SK-N-MC (cell line): ENCODE data around the gene RGS5.

Experiments
- DNase-seq: peaks from one replicate; pipeline ENCODE4 v3.0.0-alpha.2; 2011; ENCODE audit warnings: low read depth, low spot score
- H3K27ac ChIP-seq: fragments of 200-600 bp; sonication (generic); 2 replicates; pipeline ENCODE4 v1.5.1; 2016; ENCODE audit warnings: mixed run types
- H3K36me3 ChIP-seq: fragments of 200-600 bp; sonication (generic); 2 replicates; pipeline ENCODE4 v1.6.1; 2017; ENCODE audit warnings: antibody characterized with exemption, low read length, mixed read lengths; ENCODE audit not compliant: insufficient read depth
- H3K4me3 ChIP-seq: fragments of 200-600 bp; sonication (generic); 2 replicates; pipeline ENCODE4 v1.5.1; 2016
- H3K9ac ChIP-seq: fragments of 200-600 bp; sonication (generic); 2 replicates; pipeline ENCODE4 v1.8.0; 2017; ENCODE audit warnings: mixed run types, mixed read lengths; ENCODE audit not compliant: insufficient read length
- H3K9me3 ChIP-seq: fragments of 200-600 bp; sonication (generic); 2 replicates; pipeline ENCODE4 v1.6.1; 2017; ENCODE audit warnings: low read depth, mild to moderate bottlenecking, antibody characterized with exemption, low read length, moderate library complexity, mixed read lengths
- EZH2 ChIP-seq: fragments of 200-600 bp; sonication (generic); IDR thresholded peaks from one replicate; pipeline ENCODE4 v1.6.1; 2017; ENCODE audit warnings: antibody characterized with exemption
- FOXP2 ChIP-seq: optimal IDR thresholded peaks from 2 replicates; pipeline ENCODE3; 2011; ENCODE audit warnings: mild to moderate bottlenecking, moderate library complexity; ENCODE audit not compliant: insufficient read depth; ENCODE audit errors: extremely low read length, control extremely low read depth
- POLR2AphosphoS5 ChIP-seq: IDR thresholded peaks from 2 replicates; pipeline ENCODE4 v1.6.1; 2012; ENCODE audit warnings: mild to moderate bottlenecking, low read depth, low read length, borderline replicate concordance

The RGS5 gene

GRCh38 chr1:163093579-163093978 is 109.1 kb downstream of the RGS5 start:
- Histone ChIP-seq H3K9ac (no peak overlapping the region), H3K4me3 (no peak overlapping the region), H3K9me3 (no peaks in the 10 kb centered on the region), H3K27ac (no peak overlapping the region), H3K36me3 (no peaks in the 10 kb centered on the region)
- TF ChIP-seq FOXP2 (no peak), EZH2 (no peak), POLR2AphosphoS5 (no peak)
- no peak for DNase-seq

DNA sequence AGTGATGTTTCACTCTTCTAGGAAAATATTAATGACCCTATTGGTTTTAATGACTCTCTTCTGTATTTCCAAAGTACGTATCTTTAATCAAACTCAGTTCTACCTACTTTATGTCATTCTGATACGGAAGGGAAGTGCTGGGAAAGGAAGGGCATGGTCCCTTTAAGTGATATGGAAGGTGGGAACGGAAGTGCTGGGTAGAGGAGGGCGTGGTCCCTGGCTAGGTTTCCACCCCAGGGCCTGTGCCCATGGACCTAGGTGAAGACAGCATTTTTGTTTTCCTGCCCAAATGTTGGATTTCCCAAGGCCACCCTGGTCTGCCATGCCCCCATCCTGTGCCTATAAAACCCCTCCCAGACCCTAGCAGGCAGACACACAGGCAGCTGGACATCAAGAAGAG is 109.5 kb downstream of the RGS5 start:
- no peak for TF ChIP-seq POLR2AphosphoS5
- no peaks in the 10 kb centered on the region for H3K9me3 ChIP-seq
- DNase-seq, result no peak
- no peak overlapping the region for H3K9ac ChIP-seq
- H3K36me3 ChIP-seq, result no peaks in the 10 kb centered on the region
- no peak overlapping the region for H3K27ac ChIP-seq
- no peak overlapping the region for H3K4me3 ChIP-seq
